ENCODE data around the gene SALL2.
"Not testable (repeated sequence)": the region's sequence is repeated elsewhere in the genome, so short reads cannot be mapped to it uniquely, and the experiment has no call there.

SALL2 gene

GRCh38 chr14:21525962-21526671 is at the start of gene SALL2:
TSS of gene SALL2 (minus strand) at chr14:21526346. CDS start at chr14:21526127, 219 bp downstream.
- no peaks in the 10 kb centered on the region for H3K27me3 Mint-ChIP-seq
- ATAC-seq (replicated peaks; ENCODE audit: extremely low read depth, poor library complexity, severe bottlenecking): peak; percentile 69
- peak within 1 kb of the TSS; percentile 77 for H3K27ac Mint-ChIP-seq (ENCODE audit: low read depth)
- peaks cover 18% of the 10 kb centered on the region for H3K4me1 Mint-ChIP-seq
- H3K9me3 Mint-ChIP-seq: no peaks in the 10 kb centered on the region
- H3K36me3 Mint-ChIP-seq (ENCODE audit: insufficient read depth): no peaks in the 10 kb centered on the region
- DNase-seq (ENCODE audit: low spot score in 2 of 2): no peak
- H3K4me3 Mint-ChIP-seq: peak within 1 kb of the TSS; percentile 79

- no peaks in the 10 kb centered on the region for H3K4me1 Mint-ChIP-seq
- ATAC-seq (replicated peaks; ENCODE audit: extremely low read depth, poor library complexity, severe bottlenecking): no peak
- H3K36me3 Mint-ChIP-seq (ENCODE audit: insufficient read depth): no peaks in the 10 kb centered on the region
- no peaks in the 10 kb centered on the region for H3K9me3 Mint-ChIP-seq
- peaks cover 24% of the 10 kb centered on the region for H3K27me3 Mint-ChIP-seq
- H3K27ac Mint-ChIP-seq (ENCODE audit: low read depth): no peak overlapping the region
- DNase-seq (ENCODE audit: low spot score in 2 of 2): no peak
- H3K4me3 Mint-ChIP-seq: no peak overlapping the region
Observed at GRCh38 chr14:21575661-21576060, 49.5 kb upstream of the SALL2 start.

GRCh38 chr14:21572604-21573003 is 46.5 kb upstream of the SALL2 start:
- peaks cover 36% of the 10 kb centered on the region for H3K27me3 Mint-ChIP-seq
- no peaks in the 10 kb centered on the region for H3K4me1 Mint-ChIP-seq
- no peaks in the 10 kb centered on the region for H3K36me3 Mint-ChIP-seq (ENCODE audit: insufficient read depth)
- ATAC-seq (replicated peaks; ENCODE audit: extremely low read depth, poor library complexity, severe bottlenecking): no peak
- DNase-seq (ENCODE audit: low spot score in 2 of 2): no peak
- H3K9me3 Mint-ChIP-seq: no peaks in the 10 kb centered on the region
- H3K27ac Mint-ChIP-seq (ENCODE audit: low read depth): no peak overlapping the region
- H3K4me3 Mint-ChIP-seq: no peak overlapping the region

- H3K9me3 Mint-ChIP-seq: no peaks in the 10 kb centered on the region
- no peak overlapping the region for H3K27ac Mint-ChIP-seq (ENCODE audit: low read depth)
- ATAC-seq (replicated peaks; ENCODE audit: extremely low read depth, poor library complexity, severe bottlenecking): no peak
- no peak for DNase-seq (ENCODE audit: low spot score in 2 of 2)
- H3K27me3 Mint-ChIP-seq: no peaks in the 10 kb centered on the region
- H3K4me1 Mint-ChIP-seq: peaks cover 6% of the 10 kb centered on the region
- peaks cover 2% of the 10 kb centered on the region for H3K36me3 Mint-ChIP-seq (ENCODE audit: insufficient read depth)
- H3K4me3 Mint-ChIP-seq: no peak overlapping the region
Observed at GRCh38 chr14:21558703-21559170, 32.6 kb upstream of the SALL2 start.

- no peak overlapping the region for H3K27ac Mint-ChIP-seq (ENCODE audit: low read depth)
- no peak overlapping the region for H3K4me3 Mint-ChIP-seq
- H3K36me3 Mint-ChIP-seq (ENCODE audit: insufficient read depth): peaks cover under 1% of the 10 kb centered on the region
- DNase-seq (ENCODE audit: low spot score in 2 of 2) (peak; percentile 52 to 67), ATAC-seq (replicated peaks; ENCODE audit: extremely low read depth, poor library complexity, severe bottlenecking) (peak; percentile 54)
- H3K4me1 Mint-ChIP-seq: peaks cover 6% of the 10 kb centered on the region
- H3K9me3 Mint-ChIP-seq: no peaks in the 10 kb centered on the region
- H3K27me3 Mint-ChIP-seq: no peaks in the 10 kb centered on the region
Observed at GRCh38 chr14:21557084-21557901, 31.1 kb upstream of the SALL2 start.

GRCh38 chr14:21556378-21557083 is 30.4 kb upstream of the SALL2 start:
- no peak overlapping the region for H3K4me3 Mint-ChIP-seq
- no peaks in the 10 kb centered on the region for H3K9me3 Mint-ChIP-seq
- H3K27me3 Mint-ChIP-seq: no peaks in the 10 kb centered on the region
- H3K4me1 Mint-ChIP-seq: peaks cover 6% of the 10 kb centered on the region
- no peaks in the 10 kb centered on the region for H3K36me3 Mint-ChIP-seq (ENCODE audit: insufficient read depth)
- ATAC-seq (replicated peaks; ENCODE audit: extremely low read depth, poor library complexity, severe bottlenecking) (no peak), DNase-seq (ENCODE audit: low spot score in 2 of 2) (no peak)
- peak overlapping the region; percentile 31 for H3K27ac Mint-ChIP-seq (ENCODE audit: low read depth)

- Mint-ChIP-seq H3K4me1 (peaks cover 6% of the 10 kb centered on the region), H3K27me3 (peaks cover 10% of the 10 kb centered on the region), H3K27ac (ENCODE audit: low read depth) (no peak overlapping the region), H3K9me3 (no peaks in the 10 kb centered on the region), H3K4me3 (no peak overlapping the region), H3K36me3 (ENCODE audit: insufficient read depth) (peaks cover 1% of the 10 kb centered on the region)
- DNase-seq (ENCODE audit: low spot score in 2 of 2) (no peak), ATAC-seq (replicated peaks; ENCODE audit: extremely low read depth, poor library complexity, severe bottlenecking) (no peak)
Observed at GRCh38 chr14:21553266-21553665, 27.1 kb upstream of the SALL2 start.

GRCh38 chr14:21544588-21544987 is 18.4 kb upstream of the SALL2 start:
- H3K27me3 Mint-ChIP-seq: peaks cover 29% of the 10 kb centered on the region
- not testable (repeated sequence) for H3K4me1 Mint-ChIP-seq; DNase-seq (ENCODE audit: low spot score in 2 of 2); ATAC-seq (replicated peaks; ENCODE audit: extremely low read depth, poor library complexity, severe bottlenecking); H3K4me3 Mint-ChIP-seq; H3K9me3 Mint-ChIP-seq; H3K27ac Mint-ChIP-seq (ENCODE audit: low read depth); H3K36me3 Mint-ChIP-seq (ENCODE audit: insufficient read depth)

GRCh38 chr14:21543963-21544362 is 17.8 kb upstream of the SALL2 start:
- Mint-ChIP-seq H3K4me1 (no peaks in the 10 kb centered on the region), H3K27ac (ENCODE audit: low read depth) (no peak overlapping the region), H3K36me3 (ENCODE audit: insufficient read depth) (no peaks in the 10 kb centered on the region), H3K4me3 (no peak overlapping the region), H3K27me3 (peaks cover 36% of the 10 kb centered on the region), H3K9me3 (no peaks in the 10 kb centered on the region)
- DNase-seq (ENCODE audit: low spot score in 2 of 2) (no peak), ATAC-seq (replicated peaks; ENCODE audit: extremely low read depth, poor library complexity, severe bottlenecking) (no peak)

- no peak for DNase-seq (ENCODE audit: low spot score in 2 of 2)
- no peak for ATAC-seq (replicated peaks; ENCODE audit: extremely low read depth, poor library complexity, severe bottlenecking)
- Mint-ChIP-seq H3K27me3 (peaks cover 40% of the 10 kb centered on the region), H3K36me3 (ENCODE audit: insufficient read depth) (no peaks in the 10 kb centered on the region), H3K9me3 (no peaks in the 10 kb centered on the region), H3K27ac (ENCODE audit: low read depth) (no peak overlapping the region), H3K4me3 (no peak overlapping the region), H3K4me1 (no peaks in the 10 kb centered on the region)
Observed at GRCh38 chr14:21543521-21543960, 17.4 kb upstream of the SALL2 start.

GRCh38 chr14:21541413-21542074 is 15.4 kb upstream of the SALL2 start:
- no peaks in the 10 kb centered on the region for H3K36me3 Mint-ChIP-seq (ENCODE audit: insufficient read depth)
- peaks cover 60% of the 10 kb centered on the region for H3K27me3 Mint-ChIP-seq
- H3K27ac Mint-ChIP-seq (ENCODE audit: low read depth): no peak overlapping the region
- no peak for ATAC-seq (replicated peaks; ENCODE audit: extremely low read depth, poor library complexity, severe bottlenecking)
- H3K4me1 Mint-ChIP-seq: peaks cover 6% of the 10 kb centered on the region
- no peaks in the 10 kb centered on the region for H3K9me3 Mint-ChIP-seq
- no peak for DNase-seq (ENCODE audit: low spot score in 2 of 2)
- no peak overlapping the region for H3K4me3 Mint-ChIP-seq

Measured in central memory CD8-positive, alpha-beta T cell (primary cell).